Measurements from ENCODE around the gene DNAH2. TPM values are rescaled to one million over a fixed set of nuclear protein-coding genes. Genes with fewer than 3 reads are reported as not detected.

Gene DNAH2
- total and polyA plus RNA-seq, 2 donors (not counting 1 experiment from before 2014, with no cell fraction given): 0.08 to 0.17 TPM

GRCh38 chr17:7721612-7722011, 4.1 kb downstream of the DNAH2 start:
- Histone ChIP-seq H3K36me3 (ENCODE audit: control insufficient read depth, insufficient read depth, low read length) (no peaks in the 10 kb centered on the region), H3K4me2 (ENCODE audit: extremely low read depth, insufficient read depth, low read length) (no peak overlapping the region), H3K9ac (ENCODE audit: insufficient read depth, low read length) (no peak overlapping the region), H2AFZ (ENCODE audit: low read length) (no peak overlapping the region), H3K27me3 (ENCODE audit: control insufficient read depth, insufficient read depth, low read length) (peaks cover 25% of the 10 kb centered on the region), H3K79me2 (ENCODE audit: control insufficient read depth, insufficient read depth, low read length) (no peaks in the 10 kb centered on the region), H3K9me3 (ENCODE audit: control insufficient read depth, insufficient read depth, low read depth, low read length) (no peaks in the 10 kb centered on the region), H4K20me1 (ENCODE audit: control insufficient read depth, extremely low read depth, insufficient read depth, low read length) (no peaks in the 10 kb centered on the region), H3K27ac (ENCODE audit: insufficient read depth, low read length) (no peak overlapping the region), H3K4me1 (ENCODE audit: control insufficient read depth, extremely low read depth, insufficient read depth, low read length) (peaks cover under 1% of the 10 kb centered on the region), H3K4me3 (replicated peaks in 1 of 4; ENCODE audit: control extremely low read depth in 1 of 4, insufficient read depth in 1 of 4, low read depth in 3 of 4, low read length in 4 of 4) (no peak overlapping the region)
- TF ChIP-seq CTCF (conservative IDR thresholded peaks at IDR 0.05 in 1 of 2, IDR thresholded peaks at IDR 0.05 in 1 of 2; ENCODE audit: low read depth in 1 of 2, low read length in 2 of 2) (no peak), EZH2 (IDR thresholded peaks at IDR 0.05; ENCODE audit: low read length, missing control alignments) (no peak)
- no peak for DNase-seq (ENCODE audit: low read depth in 2 of 2)

- no peaks in the 10 kb centered on the region for H3K36me3 ChIP-seq (ENCODE audit: control insufficient read depth, insufficient read depth, low read length)
- peaks cover 2% of the 10 kb centered on the region for H3K27me3 ChIP-seq (ENCODE audit: control insufficient read depth, insufficient read depth, low read length)
- no peaks in the 10 kb centered on the region for H4K20me1 ChIP-seq (ENCODE audit: control insufficient read depth, extremely low read depth, insufficient read depth, low read length)
- no peaks in the 10 kb centered on the region for H3K4me1 ChIP-seq (ENCODE audit: control insufficient read depth, extremely low read depth, insufficient read depth, low read length)
- TF ChIP-seq EZH2 (IDR thresholded peaks at IDR 0.05; ENCODE audit: low read length, missing control alignments): no peak
- no peak for TF ChIP-seq CTCF (conservative IDR thresholded peaks at IDR 0.05 in 1 of 2, IDR thresholded peaks at IDR 0.05 in 1 of 2; ENCODE audit: low read depth in 1 of 2, low read length in 2 of 2)
- H3K9me3 ChIP-seq (ENCODE audit: control insufficient read depth, insufficient read depth, low read depth, low read length): no peaks in the 10 kb centered on the region
- H3K27ac ChIP-seq (ENCODE audit: insufficient read depth, low read length): no peak overlapping the region
- no peaks in the 10 kb centered on the region for H3K79me2 ChIP-seq (ENCODE audit: control insufficient read depth, insufficient read depth, low read length)
- H3K4me3 ChIP-seq (replicated peaks in 1 of 4; ENCODE audit: control extremely low read depth in 1 of 4, insufficient read depth in 1 of 4, low read depth in 3 of 4, low read length in 4 of 4): no peak overlapping the region
- no peak overlapping the region for H3K9ac ChIP-seq (ENCODE audit: insufficient read depth, low read length)
- H3K4me2 ChIP-seq (ENCODE audit: extremely low read depth, insufficient read depth, low read length): no peak overlapping the region
- no peak overlapping the region for H2AFZ ChIP-seq (ENCODE audit: low read length)
- no peak for DNase-seq (ENCODE audit: low read depth in 2 of 2)
Measured at GRCh38 chr17:7727886-7728285, 10.3 kb downstream of the DNAH2 start.

- Histone ChIP-seq H3K36me3 (ENCODE audit: control insufficient read depth, insufficient read depth, low read length) (no peaks in the 10 kb centered on the region), H2AFZ (ENCODE audit: low read length) (no peak overlapping the region), H3K27me3 (ENCODE audit: control insufficient read depth, insufficient read depth, low read length) (peaks cover 12% of the 10 kb centered on the region), H4K20me1 (ENCODE audit: control insufficient read depth, extremely low read depth, insufficient read depth, low read length) (no peaks in the 10 kb centered on the region), H3K9ac (ENCODE audit: insufficient read depth, low read length) (no peak overlapping the region), H3K4me2 (ENCODE audit: extremely low read depth, insufficient read depth, low read length) (no peak overlapping the region), H3K4me3 (replicated peaks in 1 of 4; ENCODE audit: control extremely low read depth in 1 of 4, insufficient read depth in 1 of 4, low read depth in 3 of 4, low read length in 4 of 4) (no peak overlapping the region), H3K9me3 (ENCODE audit: control insufficient read depth, insufficient read depth, low read depth, low read length) (no peaks in the 10 kb centered on the region), H3K4me1 (ENCODE audit: control insufficient read depth, extremely low read depth, insufficient read depth, low read length) (no peaks in the 10 kb centered on the region), H3K27ac (ENCODE audit: insufficient read depth, low read length) (no peak overlapping the region), H3K79me2 (ENCODE audit: control insufficient read depth, insufficient read depth, low read length) (no peaks in the 10 kb centered on the region)
- DNase-seq (ENCODE audit: low read depth in 2 of 2): no peak
- TF ChIP-seq EZH2 (IDR thresholded peaks at IDR 0.05; ENCODE audit: low read length, missing control alignments): no peak
- no peak for TF ChIP-seq CTCF (conservative IDR thresholded peaks at IDR 0.05 in 1 of 2, IDR thresholded peaks at IDR 0.05 in 1 of 2; ENCODE audit: low read depth in 1 of 2, low read length in 2 of 2)
Measured at GRCh38 chr17:7729816-7730215, 12.3 kb downstream of the DNAH2 start.

Data from fibroblast of lung (primary cell).